Endothelial cell of umbilical vein (primary cell): Measurements from ENCODE around the gene MYRIP. TPM values are rescaled to one million over a fixed set of nuclear protein-coding genes. Genes with fewer than 3 reads are reported as not detected.

Experiments
- BruUV-seq: library from RNA; stranded (reverse); fragments of 400-500 nt; replicated peaks from 2 replicates; lab custom pipeline; 2021; lab: Mats Ljungman, UMichigan
- CTCF ChIA-PET: fragments of 300-600, 350-600 bp; sonication (Branson Sonifier 250); formaldehyde crosslinking; loops from one replicate; lab custom pipeline; 2021; ENCODE audit warnings: antibody characterized with exemption, inconsistent platforms; lab: Charles Lee
- POLR2A ChIA-PET: fragments of 300-600, 350-600 bp; sonication (Branson Sonifier 250); formaldehyde crosslinking; loops from one replicate; lab custom pipeline; 2021; ENCODE audit warnings: antibody characterized with exemption, inconsistent platforms; lab: Charles Lee
- DNase-seq: peaks from one replicate; pipeline ENCODE4 v3.0.0-alpha.2; 2011; ENCODE audit warnings: low read depth, low spot score
- FAIRE-seq: peaks from 2 replicates; lab custom pipeline; 2011; peaks lifted over from hg19 to GRCh38; lab: Jason Lieb, UNC
- H2AFZ ChIP-seq: 2 replicates; pipeline ENCODE4 v1.6.0; 2012; ENCODE audit warnings: low read depth, low read length, control low read depth, inconsistent platforms
- H3K27ac ChIP-seq: 2 replicates; pipeline ENCODE4 v1.5.1; 2011; ENCODE audit warnings: low read depth, mild to moderate bottlenecking, control low read depth, low read length, moderate library complexity; ENCODE audit not compliant: insufficient read depth
- H3K27me3 ChIP-seq, 2 experiments: 2 replicates each; pipeline versions ENCODE4 v1.6.0 to v1.6.1; 2011; ENCODE audit warnings: low read length in 2 of 2, mixed read lengths in 1 of 2; ENCODE audit not compliant: control insufficient read depth in 2 of 2, insufficient read depth in 2 of 2
- H3K36me3 ChIP-seq, 2 experiments: 2 replicates in 1 of 2; 3 replicates in 1 of 2; pipeline ENCODE4 v1.5.1; 2011; ENCODE audit warnings: low read length in 2 of 2, mild to moderate bottlenecking in 1 of 2, moderate library complexity in 1 of 2; ENCODE audit not compliant: control insufficient read depth in 2 of 2, insufficient read depth in 2 of 2; ENCODE audit errors: extremely low read depth in 1 of 2
- H3K4me1 ChIP-seq: 3 replicates; pipeline ENCODE4 v1.5.1; 2011; ENCODE audit warnings: mild to moderate bottlenecking, low read length; ENCODE audit not compliant: control insufficient read depth, insufficient read depth; ENCODE audit errors: extremely low read depth
- H3K4me2 ChIP-seq: 2 replicates; pipeline ENCODE4 v1.6.1; 2011; ENCODE audit warnings: low read length, control low read depth, mixed read lengths; ENCODE audit not compliant: insufficient read depth
- H3K4me3 ChIP-seq, 3 experiments: fragments of 200-600 bp in 1 of 3; sonication (generic), shearing (Covaris generic) in 1 of 3; replicated peaks in 1 of 3; 2 replicates each; pipeline ENCODE4 v1.5.1; 2011 to 2016; ENCODE audit warnings: control low read depth in 3 of 3, low read length in 3 of 3, mild to moderate bottlenecking in 2 of 3, inconsistent platforms in 1 of 3, low read depth in 1 of 3, moderate library complexity in 1 of 3; ENCODE audit not compliant: insufficient read depth in 1 of 3
- H3K79me2 ChIP-seq: 2 replicates; pipeline ENCODE4 v1.6.0; 2012; ENCODE audit warnings: low read length, inconsistent platforms; ENCODE audit not compliant: control insufficient read depth, insufficient read depth
- H3K9ac ChIP-seq: replicated peaks from 2 replicates; pipeline ENCODE3; 2011; ENCODE audit warnings: low read length, control low read depth; ENCODE audit not compliant: insufficient read depth; ENCODE audit errors: extremely low read depth
- H3K9me1 ChIP-seq: replicated peaks from 3 replicates; pipeline ENCODE4 v1.6.0; 2011; ENCODE audit warnings: mild to moderate bottlenecking, low read length; ENCODE audit not compliant: control insufficient read depth, insufficient read depth; ENCODE audit errors: extremely low read depth
- H3K9me3 ChIP-seq: replicated peaks from 2 replicates; pipeline ENCODE4 v1.5.1; 2012; ENCODE audit warnings: low read length, inconsistent platforms; ENCODE audit not compliant: control insufficient read depth, insufficient read depth
- H4K20me1 ChIP-seq: replicated peaks from 2 replicates; pipeline ENCODE3; 2011; ENCODE audit warnings: mild to moderate bottlenecking, low read length; ENCODE audit not compliant: control insufficient read depth, insufficient read depth; ENCODE audit errors: extremely low read depth
- EZH2 ChIP-seq: IDR thresholded peaks from 2 replicates; pipeline ENCODE4 v1.6.1; 2012; ENCODE audit warnings: borderline replicate concordance, low read depth, mild to moderate bottlenecking, moderate library complexity, low read length, inconsistent platforms; ENCODE audit not compliant: severe bottlenecking
- FOS ChIP-seq: IDR thresholded peaks from 2 replicates; pipeline ENCODE4 v1.6.1; 2011; ENCODE audit warnings: mild to moderate bottlenecking, low read length, moderate library complexity, borderline replicate concordance; ENCODE audit not compliant: insufficient read depth
- GATA2 ChIP-seq: IDR thresholded peaks from 2 replicates; pipeline ENCODE4 v1.7.0; 2011; ENCODE audit warnings: low read depth, mild to moderate bottlenecking, moderate library complexity, mixed read lengths, low read length; ENCODE audit not compliant: insufficient read length, insufficient read depth
- JUN ChIP-seq: IDR thresholded peaks from 2 replicates; pipeline ENCODE4 v1.6.1; 2011; ENCODE audit warnings: borderline replicate concordance, low read depth; ENCODE audit not compliant: insufficient read length, insufficient read depth
- MYC ChIP-seq: IDR thresholded peaks from one replicate; pipeline ENCODE4 v1.6.1; 2011; ENCODE audit warnings: mild to moderate bottlenecking, low read depth, low read length
- POLR2A ChIP-seq: IDR thresholded peaks from 2 replicates; pipeline ENCODE4 v1.6.1; 2012; ENCODE audit warnings: low read depth, mild to moderate bottlenecking, control low read depth, low read length
- POLR2AphosphoS5 ChIP-seq: IDR thresholded peaks from 2 replicates; pipeline ENCODE4 v1.6.1; 2012; ENCODE audit warnings: low read depth, mild to moderate bottlenecking, control low read depth, low read length, moderate library complexity; ENCODE audit not compliant: insufficient read depth
- dilution Hi-C: fragments of 300-500 bp; cut with MboI; formaldehyde crosslinking; loops from one replicate; pipeline ENCODE4 v1.15.0; 2019; ENCODE audit warnings: low sequenced_read_pairs; ENCODE audit not compliant: extremely low pct_ligation_motif_present
- intact Hi-C: fragments of 100-400 bp; cut with micrococcal nuclease; formaldehyde crosslinking; loops from one replicate; pipeline ENCODE4 v1.10.0; 2022
- polyA plus RNA-seq, 4 experiments: library from polyadenylated mRNA; depleted of rRNA in 3 of 4; stranded (reverse) in 3 of 4; unstranded in 1 of 4; fragments of >200 nt; gene quantifications; 2 replicates each; pipeline versions ENCODE4 v1.2.1 to v1.2.3, GENCODE V29; 2011 to 2012; ENCODE audit warnings: missing spikeins in 1 of 4
- total RNA-seq: library from RNA; stranded (reverse); gene quantifications from 2 replicates; pipeline ENCODE4 v1.2.3, GENCODE V29; 2021
- TF ChIP-seq, protein P1 (sequence below): IDR thresholded peaks from 2 replicates; pipeline ENCODE4 v1.6.1; 2011; ENCODE audit not compliant: insufficient read depth, insufficient read length
- TF ChIP-seq, protein P2 (sequence below), 2 donors: IDR thresholded peaks; 1 replicate in 1 of 2; 2 replicates in 1 of 2; pipeline ENCODE4 v1.5.1; 2011; ENCODE audit warnings: low read length in 2 of 2, mild to moderate bottlenecking in 2 of 2, moderate library complexity in 2 of 2, control low read depth in 1 of 2, inconsistent platforms in 1 of 2, low read depth in 1 of 2; ENCODE audit not compliant: insufficient read depth in 1 of 2; ENCODE audit errors: extremely low read depth in 1 of 2

MYRIP gene
- total and polyA plus RNA-seq, 2 donors (not counting 3 experiments of a cell fraction or from before 2014, with no cell fraction given) = 6.7 to 11.9 TPM

DNA sequence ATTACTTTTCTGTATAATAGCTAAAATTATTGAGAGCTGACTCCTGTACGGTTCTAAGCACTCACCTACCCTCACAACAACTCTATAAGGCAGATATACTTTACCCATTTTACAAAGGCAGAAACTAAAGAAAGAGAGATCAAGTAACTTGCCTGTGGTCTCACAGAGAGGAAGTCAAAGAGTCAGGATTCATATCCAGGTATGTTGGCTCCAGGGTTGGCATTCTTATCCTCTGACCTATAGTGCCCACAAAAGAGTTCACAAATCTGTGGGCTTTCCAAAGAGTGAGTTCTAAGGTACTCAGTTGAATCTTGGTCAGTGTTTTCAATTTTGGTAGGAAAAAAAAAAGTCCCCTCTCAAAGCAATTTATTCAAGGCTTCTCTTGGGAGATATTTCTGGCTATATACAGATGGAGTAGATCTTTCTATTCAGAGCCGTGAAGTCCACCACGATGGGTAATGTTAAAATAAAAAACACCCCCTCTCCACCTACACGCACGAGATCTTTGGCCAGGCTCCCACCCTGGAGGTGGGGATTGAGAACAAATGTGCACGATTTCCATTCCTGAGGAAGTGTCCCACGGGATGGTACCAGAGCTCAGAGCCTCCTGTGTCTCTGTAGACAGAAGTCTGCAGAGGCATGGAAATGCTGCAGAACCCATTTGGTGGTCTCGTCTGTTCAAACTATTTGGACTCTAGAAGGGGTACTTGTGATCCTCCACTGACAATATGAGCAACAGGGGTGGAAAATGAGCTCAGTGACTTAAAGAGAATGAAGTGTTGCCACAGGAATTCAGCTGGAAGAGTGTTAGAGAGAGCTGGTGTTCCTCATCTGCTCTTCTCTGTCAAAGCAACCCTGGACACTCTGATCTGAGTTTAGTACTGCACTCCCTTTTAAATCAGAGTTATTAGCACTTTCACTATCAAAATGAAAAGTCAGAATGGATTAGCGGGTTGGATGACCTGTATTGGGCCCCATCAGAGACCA, 288.0 kb downstream of the MYRIP start:
- H3K4me3 ChIP-seq = no peak overlapping the region

More for the DNA sequence above, 288.0 kb downstream of the MYRIP start:
- Histone ChIP-seq H4K20me1 (no peaks in the 10 kb centered on the region), H3K27me3 (no peaks in the 10 kb centered on the region), H3K9ac (no peak overlapping the region), H3K9me1 (no peaks in the 10 kb centered on the region), H3K36me3 (no peaks in the 10 kb centered on the region), H3K27ac (no peak overlapping the region), H3K4me2 (no peak overlapping the region), H3K79me2 (no peaks in the 10 kb centered on the region), H2AFZ (no peak overlapping the region), H3K4me1 (no peaks in the 10 kb centered on the region), H3K9me3 (no peaks in the 10 kb centered on the region)
- intact Hi-C loops = no loop called here
- POLR2A ChIA-PET = no interaction called here
- dilution Hi-C loops = no loop called here
- BruUV-seq = no TSS peak
- no peak for FAIRE-seq
- DNase-seq = no peak
- CTCF ChIA-PET = interaction anchor here (1.4 kb wide), 1 partner anchor 19 kb away, joined by 4 read pairs; no protein-coding TSS in a partner anchor
- TF ChIP-seq POLR2A (no peak), FOS (no peak), GATA2 (no peak), JUN (no peak), MYC (no peak), POLR2AphosphoS5 (no peak), EZH2 (no peak)
- TF ChIP-seq, protein P1, sequence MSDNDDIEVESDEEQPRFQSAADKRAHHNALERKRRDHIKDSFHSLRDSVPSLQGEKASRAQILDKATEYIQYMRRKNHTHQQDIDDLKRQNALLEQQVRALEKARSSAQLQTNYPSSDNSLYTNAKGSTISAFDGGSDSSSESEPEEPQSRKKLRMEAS = no peak
- TF ChIP-seq, protein P2, sequence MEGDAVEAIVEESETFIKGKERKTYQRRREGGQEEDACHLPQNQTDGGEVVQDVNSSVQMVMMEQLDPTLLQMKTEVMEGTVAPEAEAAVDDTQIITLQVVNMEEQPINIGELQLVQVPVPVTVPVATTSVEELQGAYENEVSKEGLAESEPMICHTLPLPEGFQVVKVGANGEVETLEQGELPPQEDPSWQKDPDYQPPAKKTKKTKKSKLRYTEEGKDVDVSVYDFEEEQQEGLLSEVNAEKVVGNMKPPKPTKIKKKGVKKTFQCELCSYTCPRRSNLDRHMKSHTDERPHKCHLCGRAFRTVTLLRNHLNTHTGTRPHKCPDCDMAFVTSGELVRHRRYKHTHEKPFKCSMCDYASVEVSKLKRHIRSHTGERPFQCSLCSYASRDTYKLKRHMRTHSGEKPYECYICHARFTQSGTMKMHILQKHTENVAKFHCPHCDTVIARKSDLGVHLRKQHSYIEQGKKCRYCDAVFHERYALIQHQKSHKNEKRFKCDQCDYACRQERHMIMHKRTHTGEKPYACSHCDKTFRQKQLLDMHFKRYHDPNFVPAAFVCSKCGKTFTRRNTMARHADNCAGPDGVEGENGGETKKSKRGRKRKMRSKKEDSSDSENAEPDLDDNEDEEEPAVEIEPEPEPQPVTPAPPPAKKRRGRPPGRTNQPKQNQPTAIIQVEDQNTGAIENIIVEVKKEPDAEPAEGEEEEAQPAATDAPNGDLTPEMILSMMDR (IDR thresholded peaks at IDR 0.05; ENCODE audit: extremely low read depth in 1 of 2, insufficient read depth in 1 of 2, low read depth in 1 of 2, low read length in 2 of 2) = no peak
